ENCODE results near the gene NOS1AP.
"Not testable (repeated sequence)": the region's sequence is repeated elsewhere in the genome, so short reads cannot be mapped to it uniquely, and the experiment has no call there.

The NOS1AP gene

GRCh38 chr1:162060314-162060713 lies 9.2 kb upstream of the NOS1AP start:
- H3K36me3 ChIP-seq (ENCODE audit: control insufficient read depth in 1 of 2, insufficient read depth in 2 of 2, low read depth in 1 of 2, low read length in 2 of 2) = no peaks in the 10 kb centered on the region
- no peak overlapping the region for H3K23ac ChIP-seq (ENCODE audit: low read length in 2 of 2)
- peaks cover 0 to 30% of the 10 kb centered on the region in 2 experiments for H3K27me3 ChIP-seq (ENCODE audit: control insufficient read depth in 1 of 2, insufficient read depth in 1 of 2, low read length in 2 of 2)
- no peak overlapping the region for H2BK120ac ChIP-seq (ENCODE audit: low read depth, low read length)
- no peaks in the 10 kb centered on the region for H3K9me3 ChIP-seq (ENCODE audit: control insufficient read depth, low read length)
- no peak overlapping the region for H3K14ac ChIP-seq (ENCODE audit: low read length in 2 of 2)
- no peak overlapping the region for H4K8ac ChIP-seq (ENCODE audit: low read length)
- no peak overlapping the region for H3K4ac ChIP-seq (ENCODE audit: low read depth in 1 of 2, low read length in 2 of 2)
- WGBS = 95% methylated on average over 1 of the region's 1 CpG
- no peak overlapping the region for H2AFZ ChIP-seq (ENCODE audit: low read depth, low read length)
- no peak overlapping the region for H3K4me3 ChIP-seq (ENCODE audit: insufficient read depth in 1 of 2, low read depth in 1 of 2, low read length in 2 of 2)
- H2BK15ac ChIP-seq (ENCODE audit: low read depth, poor library complexity, severe bottlenecking) = no peak overlapping the region
- no peak overlapping the region for H4K91ac ChIP-seq (ENCODE audit: low read length)
- H3K4me1 ChIP-seq (ENCODE audit: control insufficient read depth, insufficient read depth, low read depth, low read length) = peaks cover under 1% of the 10 kb centered on the region
- H3K9ac ChIP-seq (ENCODE audit: low read length) = no peak overlapping the region
- no peak overlapping the region for H3K4me2 ChIP-seq (ENCODE audit: low read length, poor library complexity, severe bottlenecking)
- H3K18ac ChIP-seq (ENCODE audit: low read depth in 1 of 2, low read length in 2 of 2) = no peak overlapping the region
- no peak for DNase-seq
- H3K27ac ChIP-seq (ENCODE audit: low read length, poor library complexity, severe bottlenecking) = no peak overlapping the region
- H2BK5ac ChIP-seq (ENCODE audit: low read depth, low read length, poor library complexity, severe bottlenecking) = no peak overlapping the region
- H3K79me1 ChIP-seq (replicated peaks; ENCODE audit: low read length, poor library complexity, severe bottlenecking) = no peaks in the 10 kb centered on the region
- H2BK12ac ChIP-seq (ENCODE audit: low read length in 2 of 2) = no peak overlapping the region
- no peak overlapping the region for H2AK5ac ChIP-seq (ENCODE audit: low read length, severe bottlenecking)

DNA sequence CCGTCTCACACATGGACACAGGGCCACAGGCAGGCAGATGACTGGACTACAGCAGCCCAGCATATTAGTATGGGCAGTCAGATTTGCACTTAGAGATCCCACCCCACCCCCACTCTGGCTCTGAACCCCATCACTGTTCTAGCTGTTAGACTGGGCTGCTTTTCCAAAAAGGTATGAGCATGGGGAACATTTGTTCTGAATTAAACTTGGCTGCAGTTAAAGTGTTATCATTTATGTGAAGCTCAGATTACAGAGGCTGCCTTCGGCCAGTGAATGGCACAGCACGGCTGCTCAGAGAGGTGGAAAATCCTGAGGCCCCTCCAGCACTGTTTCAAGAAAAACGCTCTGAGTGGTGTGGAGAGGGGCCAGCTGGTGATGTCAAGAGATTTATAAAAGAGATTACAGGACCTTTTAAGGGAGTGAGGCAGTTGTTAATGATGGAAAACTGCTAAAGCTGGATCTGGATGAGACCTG lies 6.9 kb upstream of the NOS1AP start:
- H3K27me3 ChIP-seq (ENCODE audit: control insufficient read depth in 1 of 2, insufficient read depth in 1 of 2, low read length in 2 of 2) = peaks cover 0 to 37% of the 10 kb centered on the region in 2 experiments
- no peak overlapping the region for H3K23ac ChIP-seq (ENCODE audit: low read length in 2 of 2)
- no peak overlapping the region for H3K27ac ChIP-seq (ENCODE audit: low read length, poor library complexity, severe bottlenecking)
- H3K36me3 ChIP-seq (ENCODE audit: control insufficient read depth in 1 of 2, insufficient read depth in 2 of 2, low read depth in 1 of 2, low read length in 2 of 2) = no peaks in the 10 kb centered on the region
- no peak overlapping the region for H3K4me3 ChIP-seq (ENCODE audit: insufficient read depth in 1 of 2, low read depth in 1 of 2, low read length in 2 of 2)
- no peak overlapping the region for H3K18ac ChIP-seq (ENCODE audit: low read depth in 1 of 2, low read length in 2 of 2)
- no peak overlapping the region for H3K4me2 ChIP-seq (ENCODE audit: low read length, poor library complexity, severe bottlenecking)
- no peaks in the 10 kb centered on the region for H3K4me1 ChIP-seq (ENCODE audit: control insufficient read depth, insufficient read depth, low read depth, low read length)
- H3K14ac ChIP-seq (ENCODE audit: low read length in 2 of 2) = no peak overlapping the region
- no peaks in the 10 kb centered on the region for H3K9me3 ChIP-seq (ENCODE audit: control insufficient read depth, low read length)
- H2AFZ ChIP-seq (ENCODE audit: low read depth, low read length) = no peak overlapping the region
- no peak overlapping the region for H2AK5ac ChIP-seq (ENCODE audit: low read length, severe bottlenecking)
- H4K8ac ChIP-seq (ENCODE audit: low read length) = no peak overlapping the region
- H4K91ac ChIP-seq (ENCODE audit: low read length) = no peak overlapping the region
- no peak overlapping the region for H2BK120ac ChIP-seq (ENCODE audit: low read depth, low read length)
- no peak overlapping the region for H3K4ac ChIP-seq (ENCODE audit: low read depth in 1 of 2, low read length in 2 of 2)
- WGBS = 39% methylated on average over 4 of the region's 4 CpGs
- H2BK5ac ChIP-seq (ENCODE audit: low read depth, low read length, poor library complexity, severe bottlenecking) = no peak overlapping the region
- H2BK12ac ChIP-seq (ENCODE audit: low read length in 2 of 2) = no peak overlapping the region
- no peak overlapping the region for H3K9ac ChIP-seq (ENCODE audit: low read length)
- no peak for DNase-seq
- H3K79me1 ChIP-seq (replicated peaks; ENCODE audit: low read length, poor library complexity, severe bottlenecking) = no peaks in the 10 kb centered on the region
- no peak overlapping the region for H2BK15ac ChIP-seq (ENCODE audit: low read depth, poor library complexity, severe bottlenecking)

DNA sequence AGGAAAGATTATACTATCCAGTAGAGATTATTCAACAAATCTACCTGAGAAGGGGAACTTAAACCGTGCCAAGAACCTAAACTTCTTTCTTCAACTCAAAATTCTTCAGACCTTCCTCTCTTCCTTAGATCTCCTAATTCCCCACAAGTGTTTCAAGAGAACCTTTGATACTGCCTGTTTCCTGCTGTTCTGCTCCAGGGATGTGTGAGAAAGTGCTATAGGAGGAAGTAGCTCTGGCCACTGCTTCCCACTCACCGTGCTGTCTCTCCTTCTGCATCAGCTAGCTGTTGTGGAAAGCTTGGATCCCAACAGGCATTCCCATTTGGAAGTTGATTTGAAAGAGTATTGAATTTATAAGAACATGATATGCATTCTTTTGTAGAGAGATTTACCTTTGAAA lies 4.5 kb upstream of the NOS1AP start:
- H4K91ac ChIP-seq (ENCODE audit: low read length) = no peak overlapping the region
- H3K14ac ChIP-seq (ENCODE audit: low read length in 2 of 2) = no peak overlapping the region
- H3K23ac ChIP-seq (ENCODE audit: low read length in 2 of 2) = no peak overlapping the region
- no peak overlapping the region for H2AK5ac ChIP-seq (ENCODE audit: low read length, severe bottlenecking)
- DNase-seq = no peak
- peaks cover under 1 to 56% of the 10 kb centered on the region in 2 experiments for H3K27me3 ChIP-seq (ENCODE audit: control insufficient read depth in 1 of 2, insufficient read depth in 1 of 2, low read length in 2 of 2)
- H2AFZ ChIP-seq (ENCODE audit: low read depth, low read length) = no peak overlapping the region
- no peak overlapping the region for H2BK15ac ChIP-seq (ENCODE audit: low read depth, poor library complexity, severe bottlenecking)
- H4K8ac ChIP-seq (ENCODE audit: low read length) = no peak overlapping the region
- no peak overlapping the region for H2BK12ac ChIP-seq (ENCODE audit: low read length in 2 of 2)
- H2BK5ac ChIP-seq (ENCODE audit: low read depth, low read length, poor library complexity, severe bottlenecking) = no peak overlapping the region
- H3K36me3 ChIP-seq (ENCODE audit: control insufficient read depth in 1 of 2, insufficient read depth in 2 of 2, low read depth in 1 of 2, low read length in 2 of 2) = no peaks in the 10 kb centered on the region
- H3K4me3 ChIP-seq (ENCODE audit: insufficient read depth in 1 of 2, low read depth in 1 of 2, low read length in 2 of 2) = no peak overlapping the region
- 76% methylated on average over 2 of the region's 2 CpGs for WGBS
- H3K4me2 ChIP-seq (ENCODE audit: low read length, poor library complexity, severe bottlenecking) = no peak overlapping the region
- H3K27ac ChIP-seq (ENCODE audit: low read length, poor library complexity, severe bottlenecking) = no peak overlapping the region
- no peaks in the 10 kb centered on the region for H3K79me1 ChIP-seq (replicated peaks; ENCODE audit: low read length, poor library complexity, severe bottlenecking)
- H3K4me1 ChIP-seq (ENCODE audit: control insufficient read depth, insufficient read depth, low read depth, low read length) = peaks cover 5% of the 10 kb centered on the region
- H3K4ac ChIP-seq (ENCODE audit: low read depth in 1 of 2, low read length in 2 of 2) = no peak overlapping the region
- H3K9me3 ChIP-seq (ENCODE audit: control insufficient read depth, low read length) = no peaks in the 10 kb centered on the region
- H3K9ac ChIP-seq (ENCODE audit: low read length) = no peak overlapping the region
- no peak overlapping the region for H2BK120ac ChIP-seq (ENCODE audit: low read depth, low read length)
- H3K18ac ChIP-seq (ENCODE audit: low read depth in 1 of 2, low read length in 2 of 2) = no peak overlapping the region

- H4K91ac ChIP-seq (ENCODE audit: low read length); H3K79me1 ChIP-seq (replicated peaks; ENCODE audit: low read length, poor library complexity, severe bottlenecking); H3K36me3 ChIP-seq (ENCODE audit: control insufficient read depth in 1 of 2, insufficient read depth in 2 of 2, low read depth in 1 of 2, low read length in 2 of 2); H3K4me2 ChIP-seq (ENCODE audit: low read length, poor library complexity, severe bottlenecking); H3K9me3 ChIP-seq (ENCODE audit: control insufficient read depth, low read length); H2BK120ac ChIP-seq (ENCODE audit: low read depth, low read length); H3K14ac ChIP-seq (ENCODE audit: low read length in 2 of 2); H2BK12ac ChIP-seq (ENCODE audit: low read length in 2 of 2); H3K23ac ChIP-seq (ENCODE audit: low read length in 2 of 2); H4K8ac ChIP-seq (ENCODE audit: low read length); H2AK5ac ChIP-seq (ENCODE audit: low read length, severe bottlenecking); H2BK5ac ChIP-seq (ENCODE audit: low read depth, low read length, poor library complexity, severe bottlenecking); H3K4ac ChIP-seq (ENCODE audit: low read depth in 1 of 2, low read length in 2 of 2); DNase-seq; H3K4me3 ChIP-seq (ENCODE audit: insufficient read depth in 1 of 2, low read depth in 1 of 2, low read length in 2 of 2); H3K27ac ChIP-seq (ENCODE audit: low read length, poor library complexity, severe bottlenecking); H2BK15ac ChIP-seq (ENCODE audit: low read depth, poor library complexity, severe bottlenecking); H2AFZ ChIP-seq (ENCODE audit: low read depth, low read length); H3K18ac ChIP-seq (ENCODE audit: low read depth in 1 of 2, low read length in 2 of 2); H3K9ac ChIP-seq (ENCODE audit: low read length): not testable (repeated sequence)
- 74% methylated on average over 2 of the region's 4 CpGs for WGBS
- Histone ChIP-seq H3K4me1 (ENCODE audit: control insufficient read depth, insufficient read depth, low read depth, low read length) (peaks cover 11% of the 10 kb centered on the region), H3K27me3 (ENCODE audit: control insufficient read depth in 1 of 2, insufficient read depth in 1 of 2, low read length in 2 of 2) (peaks cover 10 to 66% of the 10 kb centered on the region in 2 experiments)
Observed at GRCh38 chr1:162066836-162067235, 2.7 kb upstream of the NOS1AP start.
